SK-N-SH (cell line): ENCODE data around the gene CDH4. TPM values are rescaled to one million over a fixed set of nuclear protein-coding genes. Genes with fewer than 3 reads are reported as not detected.

Source experiments
- CTCF ChIA-PET: fragments of 300-600, 350-600 bp; formaldehyde crosslinking; extraction: SDS; loops from one replicate; lab custom pipeline; 2021; lab: Yijun Ruan, JAX
- POLR2A ChIA-PET: fragments of 350-600 bp; sonication (Branson Sonifier 250); formaldehyde crosslinking; extraction: SDS; loops from one replicate; lab custom pipeline; 2020; ENCODE audit warnings: antibody characterized with exemption, inconsistent platforms; lab: Yijun Ruan, JAX
- DNase-seq: peaks from one replicate; pipeline ENCODE4 v3.0.0; 2012
- H2AFZ ChIP-seq: fragments of 200-600 bp; sonication (generic); 2 replicates; pipeline ENCODE4 v1.8.1; 2016; ENCODE audit warnings: antibody characterized with exemption, mild to moderate bottlenecking, low read depth
- H3F3A ChIP-seq: fragments of 200-600 bp; sonication (generic); replicated peaks from 2 replicates; pipeline ENCODE3; 2016; ENCODE audit warnings: antibody characterized with exemption, mild to moderate bottlenecking; ENCODE audit not compliant: insufficient read depth
- H3K27ac ChIP-seq, 2 experiments: fragments of 200-500 bp in 1 of 2; fragments of 200-600 bp in 1 of 2; sonication (Bioruptor generic) in 1 of 2; sonication (generic), shearing (Covaris generic) in 1 of 2; 2 replicates each; pipeline versions ENCODE4 v1.5.1 to v1.6.1; 2014 to 2016; ENCODE audit warnings: low read depth in 2 of 2, inconsistent platforms in 1 of 2, low read length in 1 of 2, mild to moderate bottlenecking in 1 of 2, mixed read lengths in 1 of 2
- H3K27me3 ChIP-seq: fragments of 200-600 bp; sonication (generic), shearing (Covaris generic); 2 replicates; pipeline ENCODE4 v1.6.1; 2016; ENCODE audit warnings: mixed run types; ENCODE audit not compliant: insufficient read depth
- H3K36me3 ChIP-seq, 2 experiments: fragments of 200-500 bp in 1 of 2; fragments of 200-600 bp in 1 of 2; sonication (Bioruptor generic) in 1 of 2; sonication (generic) in 1 of 2; replicated peaks in 1 of 2; 2 replicates each; pipeline versions ENCODE3 to v1.5.1; 2014 to 2016; ENCODE audit warnings: low read length in 1 of 2, mild to moderate bottlenecking in 1 of 2; ENCODE audit not compliant: insufficient read depth in 2 of 2, control insufficient read depth in 1 of 2
- H3K4me1 ChIP-seq, 2 experiments: fragments of 200-500 bp in 1 of 2; fragments of 200-600 bp in 1 of 2; sonication (Bioruptor generic) in 1 of 2; sonication (generic), shearing (Covaris generic) in 1 of 2; 2 replicates each; pipeline versions ENCODE4 v1.5.1 to v1.6.1; 2014 to 2016; ENCODE audit warnings: low read depth in 1 of 2, low read length in 1 of 2, mixed run types in 1 of 2; ENCODE audit not compliant: insufficient read depth in 2 of 2, control insufficient read depth in 1 of 2
- H3K4me2 ChIP-seq: fragments of 200-600 bp; sonication (generic), shearing (Covaris generic); 2 replicates; pipeline ENCODE4 v1.6.1; 2017; ENCODE audit warnings: mixed run types
- H3K4me3 ChIP-seq, 2 experiments: fragments of 200-500 bp in 1 of 2; fragments of 200-600 bp in 1 of 2; sonication (Bioruptor generic) in 1 of 2; sonication (generic), shearing (Covaris generic) in 1 of 2; 2 replicates each; pipeline versions ENCODE4 v1.5.1 to v1.8.1; 2014 to 2016; ENCODE audit warnings: low read depth in 2 of 2, inconsistent platforms in 1 of 2, low read length in 1 of 2, mild to moderate bottlenecking in 1 of 2, mixed read lengths in 1 of 2, moderate library complexity in 1 of 2
- H3K79me2 ChIP-seq: fragments of 200-600 bp; sonication (generic); 2 replicates; pipeline ENCODE4 v1.8.1; 2017; ENCODE audit warnings: mild to moderate bottlenecking; ENCODE audit not compliant: insufficient read depth
- H3K9ac ChIP-seq: fragments of 200-600 bp; sonication (generic); 2 replicates; pipeline ENCODE4 v1.6.1; 2017; ENCODE audit warnings: mixed run types
- H3K9me2 ChIP-seq: fragments of 200-600 bp; sonication (generic); 2 replicates; pipeline ENCODE4 v1.6.1; 2017; ENCODE audit warnings: mixed run types
- H3K9me3 ChIP-seq: fragments of 200-600 bp; sonication (generic); 2 replicates; pipeline ENCODE4 v1.6.1; 2017; ENCODE audit warnings: mixed run types, mild to moderate bottlenecking, moderate library complexity
- H4K20me1 ChIP-seq: fragments of 200-600 bp; sonication (generic); 2 replicates; pipeline ENCODE4 v1.6.1; 2017; ENCODE audit warnings: mild to moderate bottlenecking, mixed run types; ENCODE audit not compliant: insufficient read depth
- CHD2 ChIP-seq: fragments of 150-350 bp; IDR thresholded peaks from 2 replicates; pipeline ENCODE4 v1.6.1; 2018; ENCODE audit warnings: low read length; ENCODE audit not compliant: partially characterized antibody
- ELF1 ChIP-seq: IDR thresholded peaks from 2 replicates; pipeline ENCODE4 v1.4.0; 2012
- EZH2phosphoT487 ChIP-seq: fragments of 200-600 bp; sonication (generic); IDR thresholded peaks from 2 replicates; pipeline ENCODE4 v1.6.1; 2017; ENCODE audit warnings: low read depth, mixed run types, mild to moderate bottlenecking, antibody characterized with exemption, moderate library complexity, borderline replicate concordance
- FOSL2 ChIP-seq: IDR thresholded peaks from 2 replicates; pipeline ENCODE4 v1.4.0; 2012; ENCODE audit warnings: low read depth, mild to moderate bottlenecking, moderate library complexity, borderline replicate concordance
- MAX ChIP-seq: IDR thresholded peaks from 2 replicates; pipeline ENCODE4 v1.4.0; 2012; ENCODE audit warnings: low read depth
- MXI1 ChIP-seq: IDR thresholded peaks from 2 replicates; pipeline ENCODE4 v1.6.1; 2012; ENCODE audit warnings: mild to moderate bottlenecking, low read depth, low read length, improper control_type of control experiment
- NFIC ChIP-seq: IDR thresholded peaks from 2 replicates; pipeline ENCODE4 v1.4.0; 2012; ENCODE audit warnings: borderline replicate concordance
- NRF1 ChIP-seq: IDR thresholded peaks from 2 replicates; pipeline ENCODE4 v1.6.1; 2012; ENCODE audit warnings: low read depth, mild to moderate bottlenecking, low read length
- POLR2AphosphoS5 ChIP-seq: IDR thresholded peaks from 2 replicates; pipeline ENCODE4 v1.6.1; 2012; ENCODE audit warnings: low read depth, low read length
- RAD21 ChIP-seq: IDR thresholded peaks from 2 replicates; pipeline ENCODE4 v1.6.1; 2012; ENCODE audit warnings: mild to moderate bottlenecking, low read length
- RCOR1 ChIP-seq: fragments of 150-350 bp; IDR thresholded peaks from 2 replicates; pipeline ENCODE4 v1.6.1; 2017; ENCODE audit warnings: antibody characterized with exemption, low read length
- REST ChIP-seq: IDR thresholded peaks from 2 replicates; pipeline ENCODE4 v1.6.1; 2012; ENCODE audit warnings: mild to moderate bottlenecking, low read depth, low read length, moderate library complexity
- SIN3A ChIP-seq: IDR thresholded peaks from 2 replicates; pipeline ENCODE4 v1.6.1; 2012; ENCODE audit warnings: low read depth, mild to moderate bottlenecking, low read length, moderate library complexity, borderline replicate concordance
- SMC3 ChIP-seq: IDR thresholded peaks from 2 replicates; pipeline ENCODE4 v1.6.1; 2012; ENCODE audit warnings: low read depth, low read length, improper control_type of control experiment
- TAF1 ChIP-seq: IDR thresholded peaks from 2 replicates; pipeline ENCODE4 v1.6.1; 2012; ENCODE audit warnings: low read depth, mild to moderate bottlenecking, low read length, moderate library complexity, borderline replicate concordance
- TCF12 ChIP-seq: IDR thresholded peaks from 2 replicates; pipeline ENCODE4 v1.4.0; 2012
- TEAD4 ChIP-seq: IDR thresholded peaks from 2 replicates; pipeline ENCODE4 v1.4.0; 2012; ENCODE audit warnings: mild to moderate bottlenecking, borderline replicate concordance; ENCODE audit not compliant: insufficient read depth
- WGBS: methylation state at CpG from one replicate; pipeline ENCODE4 v1.1.6; 2017; ENCODE audit warnings: low lambda C conversion rate; 5-methylcytosine and 5-hydroxymethylcytosine counted together
- polyA plus RNA-seq, 3 experiments: library from polyadenylated mRNA; depleted of rRNA; stranded (reverse); fragments of >200 nt; gene quantifications; 2 replicates each; pipeline ENCODE4 v1.2.3, GENCODE V29; 2012
- TF ChIP-seq, protein P1 (sequence below): fragments of 150-350 bp; IDR thresholded peaks from 2 replicates; pipeline ENCODE4 v1.6.1; 2016; ENCODE audit warnings: mild to moderate bottlenecking, low read depth, low read length
- TF ChIP-seq, protein P2 (sequence below): fragments of 200-600 bp; sonication (generic); IDR thresholded peaks from 2 replicates; pipeline ENCODE4 v1.6.1; 2017; ENCODE audit warnings: antibody characterized with exemption, mild to moderate bottlenecking, moderate library complexity
- TF ChIP-seq, protein P3 (sequence below): IDR thresholded peaks from 2 replicates; pipeline ENCODE4 v1.4.0; 2012; ENCODE audit warnings: low read depth, borderline replicate concordance

The CDH4 gene
- polyA plus RNA-seq, 1 of the 3 experiments (the other 2 are of a cell fraction), result not detected

- Histone ChIP-seq H3K9me3 (no peaks in the 10 kb centered on the region), H3K9ac (no peak overlapping the region), H3K4me3 (no peak overlapping the region), H2AFZ (no peak overlapping the region), H3K4me1 (no peaks in the 10 kb centered on the region), H3K9me2 (no peaks in the 10 kb centered on the region), H3K27ac (no peak overlapping the region), H3K4me2 (no peak overlapping the region), H4K20me1 (no peaks in the 10 kb centered on the region), H3K27me3 (no peaks in the 10 kb centered on the region), H3K36me3 (no peaks in the 10 kb centered on the region), H3F3A (no peaks in the 10 kb centered on the region), H3K79me2 (no peaks in the 10 kb centered on the region)
- WGBS, result 51% methylated on average over 12 of the region's 14 CpGs
- TF ChIP-seq ELF1, result no peak
- TF ChIP-seq POLR2AphosphoS5, result no peak
- no peak for TF ChIP-seq NFIC
- no peak for TF ChIP-seq RAD21
- no peak for TF ChIP-seq MXI1
- no peak for TF ChIP-seq EZH2phosphoT487
- TF ChIP-seq FOSL2, result no peak
- no peak for TF ChIP-seq NRF1
- no peak for TF ChIP-seq RCOR1
- TF ChIP-seq MAX, result no peak
- TF ChIP-seq, protein P1, sequence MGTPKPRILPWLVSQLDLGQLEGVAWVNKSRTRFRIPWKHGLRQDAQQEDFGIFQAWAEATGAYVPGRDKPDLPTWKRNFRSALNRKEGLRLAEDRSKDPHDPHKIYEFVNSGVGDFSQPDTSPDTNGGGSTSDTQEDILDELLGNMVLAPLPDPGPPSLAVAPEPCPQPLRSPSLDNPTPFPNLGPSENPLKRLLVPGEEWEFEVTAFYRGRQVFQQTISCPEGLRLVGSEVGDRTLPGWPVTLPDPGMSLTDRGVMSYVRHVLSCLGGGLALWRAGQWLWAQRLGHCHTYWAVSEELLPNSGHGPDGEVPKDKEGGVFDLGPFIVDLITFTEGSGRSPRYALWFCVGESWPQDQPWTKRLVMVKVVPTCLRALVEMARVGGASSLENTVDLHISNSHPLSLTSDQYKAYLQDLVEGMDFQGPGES, result no peak
- TF ChIP-seq CHD2, result no peak
- TF ChIP-seq, protein P2, sequence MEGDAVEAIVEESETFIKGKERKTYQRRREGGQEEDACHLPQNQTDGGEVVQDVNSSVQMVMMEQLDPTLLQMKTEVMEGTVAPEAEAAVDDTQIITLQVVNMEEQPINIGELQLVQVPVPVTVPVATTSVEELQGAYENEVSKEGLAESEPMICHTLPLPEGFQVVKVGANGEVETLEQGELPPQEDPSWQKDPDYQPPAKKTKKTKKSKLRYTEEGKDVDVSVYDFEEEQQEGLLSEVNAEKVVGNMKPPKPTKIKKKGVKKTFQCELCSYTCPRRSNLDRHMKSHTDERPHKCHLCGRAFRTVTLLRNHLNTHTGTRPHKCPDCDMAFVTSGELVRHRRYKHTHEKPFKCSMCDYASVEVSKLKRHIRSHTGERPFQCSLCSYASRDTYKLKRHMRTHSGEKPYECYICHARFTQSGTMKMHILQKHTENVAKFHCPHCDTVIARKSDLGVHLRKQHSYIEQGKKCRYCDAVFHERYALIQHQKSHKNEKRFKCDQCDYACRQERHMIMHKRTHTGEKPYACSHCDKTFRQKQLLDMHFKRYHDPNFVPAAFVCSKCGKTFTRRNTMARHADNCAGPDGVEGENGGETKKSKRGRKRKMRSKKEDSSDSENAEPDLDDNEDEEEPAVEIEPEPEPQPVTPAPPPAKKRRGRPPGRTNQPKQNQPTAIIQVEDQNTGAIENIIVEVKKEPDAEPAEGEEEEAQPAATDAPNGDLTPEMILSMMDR, result no peak
- TF ChIP-seq, protein P3, sequence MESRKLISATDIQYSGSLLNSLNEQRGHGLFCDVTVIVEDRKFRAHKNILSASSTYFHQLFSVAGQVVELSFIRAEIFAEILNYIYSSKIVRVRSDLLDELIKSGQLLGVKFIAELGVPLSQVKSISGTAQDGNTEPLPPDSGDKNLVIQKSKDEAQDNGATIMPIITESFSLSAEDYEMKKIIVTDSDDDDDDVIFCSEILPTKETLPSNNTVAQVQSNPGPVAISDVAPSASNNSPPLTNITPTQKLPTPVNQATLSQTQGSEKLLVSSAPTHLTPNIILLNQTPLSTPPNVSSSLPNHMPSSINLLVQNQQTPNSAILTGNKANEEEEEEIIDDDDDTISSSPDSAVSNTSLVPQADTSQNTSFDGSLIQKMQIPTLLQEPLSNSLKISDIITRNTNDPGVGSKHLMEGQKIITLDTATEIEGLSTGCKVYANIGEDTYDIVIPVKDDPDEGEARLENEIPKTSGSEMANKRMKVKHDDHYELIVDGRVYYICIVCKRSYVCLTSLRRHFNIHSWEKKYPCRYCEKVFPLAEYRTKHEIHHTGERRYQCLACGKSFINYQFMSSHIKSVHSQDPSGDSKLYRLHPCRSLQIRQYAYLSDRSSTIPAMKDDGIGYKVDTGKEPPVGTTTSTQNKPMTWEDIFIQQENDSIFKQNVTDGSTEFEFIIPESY, result no peak
- no peak for TF ChIP-seq SIN3A
- TF ChIP-seq TAF1, result no peak
- no peak for TF ChIP-seq TCF12
- TF ChIP-seq TEAD4, result no peak
- no peak for TF ChIP-seq REST
- TF ChIP-seq SMC3, result no peak
- POLR2A ChIA-PET, result no interaction called here
- DNase-seq, result no peak
- CTCF ChIA-PET, result interaction anchor here (5.3 kb wide), 1 partner anchor 13 kb away, joined by 40 read pairs; no protein-coding TSS in a partner anchor
Measured at GRCh38 chr20:61909821-61910220, 657.8 kb downstream of the CDH4 start.
